ENCODE results near the gene C15orf40. TPM values are rescaled to one million over a fixed set of nuclear protein-coding genes. Genes with fewer than 3 reads are reported as not detected.

The C15orf40 gene
- total RNA-seq (10 to 100 TPM; 15.0 to 15.3 TPM), polyA plus RNA-seq (10 to 100 TPM; 16.5 to 27.9 TPM)
- long read RNA-seq, donor 1, full-length matches to known transcripts, result 14 of 18 reads
- long read RNA-seq, donor 1, partial matches to known transcripts, result 1 of 18 reads
- long read RNA-seq, donor 1, other reads (novel, unspliced or antisense), result 3 of 18 reads
- long read RNA-seq, donor 2, full-length matches to known transcripts, result 12 of 16 reads
- long read RNA-seq, donor 2, partial matches to known transcripts, result 1 of 16 reads
- long read RNA-seq, donor 2, other reads (novel, unspliced or antisense), result 3 of 16 reads

DNA sequence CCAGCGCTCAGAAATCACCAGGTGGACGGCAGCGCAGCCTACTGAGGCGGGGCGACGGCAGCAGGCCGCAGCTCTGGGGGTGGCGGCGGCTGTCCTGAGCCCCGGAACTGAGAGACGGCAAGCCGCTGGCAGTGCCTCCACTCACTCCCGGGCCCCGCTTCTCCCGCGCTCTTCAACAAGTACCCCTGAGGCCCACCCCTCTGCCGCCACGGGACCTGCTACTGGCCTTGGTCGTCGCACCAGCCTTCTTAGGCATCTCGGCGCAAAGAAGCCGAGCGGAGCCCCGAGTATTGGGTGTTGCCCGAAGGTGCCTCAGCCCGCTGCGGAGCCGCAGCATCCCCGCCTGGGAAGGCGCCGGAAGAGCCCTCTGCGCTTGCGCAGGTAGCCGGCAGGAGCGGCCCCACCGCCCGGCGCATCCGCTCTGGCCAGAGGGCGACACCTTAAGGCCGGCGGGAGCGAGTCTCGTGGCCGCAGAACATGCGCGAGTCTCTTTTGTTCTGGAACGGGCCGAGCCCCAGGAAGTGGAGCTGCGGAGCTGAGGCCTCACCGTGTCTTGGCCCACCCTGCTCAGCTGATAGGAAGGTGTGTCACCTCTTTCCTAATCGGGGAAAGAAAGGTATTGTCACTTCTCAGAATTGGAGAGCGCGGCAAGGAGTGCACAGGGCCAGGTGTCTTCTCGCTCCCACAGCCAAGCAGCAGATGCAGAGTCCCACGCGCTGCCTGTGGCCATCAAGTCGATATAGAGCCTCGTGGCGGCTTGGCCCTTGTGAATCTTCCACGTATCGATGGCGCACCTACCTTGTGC, at the start of gene C15orf40:
C15orf40 (minus strand) TSS at position 369 of the 805 bp plus-strand sequence; CDS start at position 337, 32 bp downstream.
- intact Hi-C loops (cut with DNase I), result loop anchor here in 1 of 2 donors (2.0 to 10.0 kb wide), 3 partner anchors 25 to 193 kb away; partner anchors contain the start of genes BTBD1, HDGFL3 and RAMAC
- no peaks in the 10 kb centered on the region for H3K27me3 ChIP-seq (ENCODE audit: control insufficient read depth in 1 of 2, insufficient read depth in 2 of 2, low read length in 1 of 2)
- H3K36me3 ChIP-seq (ENCODE audit: control insufficient read depth in 1 of 2, insufficient read depth in 2 of 2, low read length in 1 of 2), result peaks cover 2 to 9% of the 10 kb centered on the region in 2 donors
- H3K9me3 ChIP-seq (ENCODE audit: control insufficient read depth, low read length), result no peaks in the 10 kb centered on the region
- ATAC-seq (ENCODE audit: low FRiP score) (peak; percentile 99), DNase-seq (peak; percentile 94 to 96)
- H3K4me3 ChIP-seq (ENCODE audit: low read length in 2 of 2), result peak within 1 kb of the TSS; percentile 69 to 97
- 1 to 2% methylated on average over 54 to 64 of the region's 64 CpGs for WGBS, 2 donors
- H3K4me1 ChIP-seq (ENCODE audit: control insufficient read depth in 1 of 2, insufficient read depth in 2 of 2, low read length in 2 of 2), result peaks cover 0 to 4% of the 10 kb centered on the region in 2 donors
- peak within 1 kb of the TSS in 1 of 2 donors; percentile 34 for H3K27ac ChIP-seq (ENCODE audit: low read depth in 1 of 2, low read length in 2 of 2)

DNA sequence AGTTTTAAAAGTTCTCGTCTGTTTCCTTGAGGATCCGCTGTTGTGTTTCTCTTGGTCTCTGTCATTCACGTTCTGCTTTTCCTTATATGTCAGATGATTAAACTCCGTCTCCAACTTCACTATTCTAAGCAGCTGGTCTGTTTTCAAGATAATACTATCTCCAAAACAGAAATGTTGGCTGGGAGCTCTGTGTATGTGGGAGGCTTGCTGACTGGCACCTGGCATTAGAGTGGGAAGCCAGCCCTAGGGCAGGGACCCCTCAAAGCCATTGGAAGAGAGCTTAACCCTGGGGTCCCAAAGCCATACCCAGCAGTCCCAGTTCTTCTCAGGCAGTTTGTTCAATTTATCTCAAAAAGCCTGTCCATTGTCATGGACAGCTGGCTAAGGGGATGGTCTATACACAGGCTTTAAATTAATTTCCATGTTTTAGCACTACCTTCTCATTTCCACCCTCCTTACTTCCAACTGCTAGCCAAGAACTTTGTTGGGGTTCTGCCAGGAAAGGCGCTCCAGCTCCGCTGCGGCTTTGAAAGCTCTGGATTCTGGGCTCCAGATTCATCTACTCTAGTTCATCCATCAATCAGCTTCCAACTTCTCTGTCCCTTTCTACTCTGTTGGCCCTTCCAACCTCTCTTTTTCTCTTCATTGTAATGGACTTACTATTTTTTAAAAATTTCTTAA, 46.4 kb upstream of the C15orf40 start:
- H3K9me3 ChIP-seq (ENCODE audit: control insufficient read depth, low read length), result no peaks in the 10 kb centered on the region
- ATAC-seq (ENCODE audit: low FRiP score) (no peak), DNase-seq (no peak)
- intact Hi-C loops (cut with DNase I), result loop anchor here in 1 of 2 donors (10.0 kb wide), 1 partner anchor 147 kb away; the partner anchor contains the start of gene HDGFL3
- H3K27me3 ChIP-seq (ENCODE audit: control insufficient read depth in 1 of 2, insufficient read depth in 2 of 2, low read length in 1 of 2), result no peaks in the 10 kb centered on the region
- H3K36me3 ChIP-seq (ENCODE audit: control insufficient read depth in 1 of 2, insufficient read depth in 2 of 2, low read length in 1 of 2), result peaks cover 0 to 3% of the 10 kb centered on the region in 2 donors
- H3K4me1 ChIP-seq (ENCODE audit: control insufficient read depth in 1 of 2, insufficient read depth in 2 of 2, low read length in 2 of 2), result peaks cover 0 to 6% of the 10 kb centered on the region in 2 donors
- H3K4me3 ChIP-seq (ENCODE audit: low read length in 2 of 2), result no peak overlapping the region
- H3K27ac ChIP-seq (ENCODE audit: low read depth in 1 of 2, low read length in 2 of 2), result no peak overlapping the region
- WGBS, 2 donors, result 6 to 10% methylated on average over 7 of the region's 7 CpGs

- H3K36me3 ChIP-seq (ENCODE audit: control insufficient read depth in 1 of 2, insufficient read depth in 2 of 2, low read length in 1 of 2), result peaks cover 0 to 3% of the 10 kb centered on the region in 2 donors
- no peaks in the 10 kb centered on the region for H3K27me3 ChIP-seq (ENCODE audit: control insufficient read depth in 1 of 2, insufficient read depth in 2 of 2, low read length in 1 of 2)
- intact Hi-C loops (cut with DNase I), result loop anchor here in 1 of 2 donors (10.0 kb wide), 1 partner anchor 148 kb away; the partner anchor contains the start of gene HDGFL3
- no peak overlapping the region for H3K27ac ChIP-seq (ENCODE audit: low read depth in 1 of 2, low read length in 2 of 2)
- no peaks in the 10 kb centered on the region for H3K9me3 ChIP-seq (ENCODE audit: control insufficient read depth, low read length)
- H3K4me1 ChIP-seq (ENCODE audit: control insufficient read depth in 1 of 2, insufficient read depth in 2 of 2, low read length in 2 of 2), result peaks cover 0 to 6% of the 10 kb centered on the region in 2 donors
- H3K4me3 ChIP-seq (ENCODE audit: low read length in 2 of 2), result no peak overlapping the region
- 77 to 88% methylated on average over 1 of the region's 1 CpG for whole genome bisulfite sequencing, 2 donors
- DNase-seq (no peak), ATAC-seq (ENCODE audit: low FRiP score) (no peak)
These were observed 45.6 kb upstream of the C15orf40 start for GRCh38 chr15:83057002-83057401.

GRCh38 chr15:83053151-83053550, 41.7 kb upstream of the C15orf40 start:
- Histone ChIP-seq H3K27ac (ENCODE audit: low read depth in 1 of 2, low read length in 2 of 2) (no peak overlapping the region), H3K27me3 (ENCODE audit: control insufficient read depth in 1 of 2, insufficient read depth in 2 of 2, low read length in 1 of 2) (no peaks in the 10 kb centered on the region), H3K4me3 (ENCODE audit: low read length in 2 of 2) (no peak overlapping the region), H3K36me3 (ENCODE audit: control insufficient read depth in 1 of 2, insufficient read depth in 2 of 2, low read length in 1 of 2) (peaks cover 0 to 5% of the 10 kb centered on the region in 2 donors), H3K4me1 (ENCODE audit: control insufficient read depth in 1 of 2, insufficient read depth in 2 of 2, low read length in 2 of 2) (peaks cover 0 to 2% of the 10 kb centered on the region in 2 donors), H3K9me3 (ENCODE audit: control insufficient read depth, low read length) (no peaks in the 10 kb centered on the region)
- ATAC-seq (ENCODE audit: low FRiP score) (peak; percentile 59), DNase-seq (no peak)
- intact Hi-C loops (cut with DNase I), result loop anchor here in 1 of 2 donors (10.0 kb wide), 1 partner anchor 152 kb away; the partner anchor contains the start of gene HDGFL3

- peaks cover 2 to 8% of the 10 kb centered on the region in 2 donors for H3K36me3 ChIP-seq (ENCODE audit: control insufficient read depth in 1 of 2, insufficient read depth in 2 of 2, low read length in 1 of 2)
- no peak overlapping the region for H3K27ac ChIP-seq (ENCODE audit: low read depth in 1 of 2, low read length in 2 of 2)
- WGBS, 2 donors, result 24 to 29% methylated on average over 3 of the region's 3 CpGs
- intact Hi-C loops (cut with DNase I), result no loop called here
- DNase-seq (no peak), ATAC-seq (ENCODE audit: low FRiP score) (peak; percentile 60)
- H3K27me3 ChIP-seq (ENCODE audit: control insufficient read depth in 1 of 2, insufficient read depth in 2 of 2, low read length in 1 of 2), result no peaks in the 10 kb centered on the region
- no peaks in the 10 kb centered on the region for H3K9me3 ChIP-seq (ENCODE audit: control insufficient read depth, low read length)
- no peak overlapping the region for H3K4me3 ChIP-seq (ENCODE audit: low read length in 2 of 2)
- H3K4me1 ChIP-seq (ENCODE audit: control insufficient read depth in 1 of 2, insufficient read depth in 2 of 2, low read length in 2 of 2), result peaks cover 0 to 2% of the 10 kb centered on the region in 2 donors
These were observed 35.2 kb upstream of the C15orf40 start for GRCh38 chr15:83046558-83047127.

- Histone ChIP-seq H3K4me1 (ENCODE audit: control insufficient read depth in 1 of 2, insufficient read depth in 2 of 2, low read length in 2 of 2) (peaks cover 0 to 2% of the 10 kb centered on the region in 2 donors), H3K4me3 (ENCODE audit: low read length in 2 of 2) (no peak overlapping the region), H3K36me3 (ENCODE audit: control insufficient read depth in 1 of 2, insufficient read depth in 2 of 2, low read length in 1 of 2) (peaks cover 2 to 6% of the 10 kb centered on the region in 2 donors), H3K27me3 (ENCODE audit: control insufficient read depth in 1 of 2, insufficient read depth in 2 of 2, low read length in 1 of 2) (no peaks in the 10 kb centered on the region), H3K9me3 (ENCODE audit: control insufficient read depth, low read length) (no peaks in the 10 kb centered on the region), H3K27ac (ENCODE audit: low read depth in 1 of 2, low read length in 2 of 2) (no peak overlapping the region)
- no peak for DNase-seq
- 96 to 97% methylated on average over 12 of the region's 12 CpGs for WGBS, 2 donors
- no peak for ATAC-seq (ENCODE audit: low FRiP score)
- intact Hi-C loops (cut with DNase I), result no loop called here
These were observed 32.7 kb upstream of the C15orf40 start for GRCh38 chr15:83044156-83044555.

- WGBS, 2 donors, result 6 to 9% methylated on average over 1 of the region's 1 CpG
- Histone ChIP-seq H3K4me3 (ENCODE audit: low read length in 2 of 2) (no peak overlapping the region), H3K4me1 (ENCODE audit: control insufficient read depth in 1 of 2, insufficient read depth in 2 of 2, low read length in 2 of 2) (peaks cover 0 to 2% of the 10 kb centered on the region in 2 donors), H3K27me3 (ENCODE audit: control insufficient read depth in 1 of 2, insufficient read depth in 2 of 2, low read length in 1 of 2) (no peaks in the 10 kb centered on the region), H3K27ac (ENCODE audit: low read depth in 1 of 2, low read length in 2 of 2) (no peak overlapping the region), H3K36me3 (ENCODE audit: control insufficient read depth in 1 of 2, insufficient read depth in 2 of 2, low read length in 1 of 2) (peaks cover 0 to 5% of the 10 kb centered on the region in 2 donors), H3K9me3 (ENCODE audit: control insufficient read depth, low read length) (no peaks in the 10 kb centered on the region)
- ATAC-seq (ENCODE audit: low FRiP score) (no peak), DNase-seq (no peak)
- intact Hi-C loops (cut with DNase I), result no loop called here
These were observed 27.8 kb upstream of the C15orf40 start for GRCh38 chr15:83039206-83039605.

GRCh38 chr15:83036253-83036652, 24.8 kb upstream of the C15orf40 start:
- no peaks in the 10 kb centered on the region for H3K4me1 ChIP-seq (ENCODE audit: control insufficient read depth in 1 of 2, insufficient read depth in 2 of 2, low read length in 2 of 2)
- ATAC-seq (ENCODE audit: low FRiP score) (no peak), DNase-seq (no peak)
- H3K4me3 ChIP-seq (ENCODE audit: low read length in 2 of 2), result no peak overlapping the region
- H3K27ac ChIP-seq (ENCODE audit: low read depth in 1 of 2, low read length in 2 of 2), result no peak overlapping the region
- whole genome bisulfite sequencing, 2 donors, result 92 to 93% methylated on average over 6 of the region's 6 CpGs
- no peaks in the 10 kb centered on the region for H3K27me3 ChIP-seq (ENCODE audit: control insufficient read depth in 1 of 2, insufficient read depth in 2 of 2, low read length in 1 of 2)
- H3K9me3 ChIP-seq (ENCODE audit: control insufficient read depth, low read length), result no peaks in the 10 kb centered on the region
- intact Hi-C loops (cut with DNase I), result no loop called here
- peaks cover 0 to 3% of the 10 kb centered on the region in 2 donors for H3K36me3 ChIP-seq (ENCODE audit: control insufficient read depth in 1 of 2, insufficient read depth in 2 of 2, low read length in 1 of 2)
